HepG2 (cell line): Measurements from ENCODE around the gene RCOR1. TPM values are rescaled to one million over a fixed set of nuclear protein-coding genes. Genes with fewer than 3 reads are reported as not detected.
A peak's percentile ranks its signal among the peaks of the same experiment; 100 is the strongest.

Source experiments
- ATF3 ChIP-seq: sonication (generic); formaldehyde crosslinking; IDR thresholded peaks from 2 replicates; pipeline ENCODE4 v1.4.0; 2020; ENCODE audit warnings: missing genetic modification reagents
- GABPB1 ChIP-seq: IDR thresholded peaks from 2 replicates; pipeline ENCODE4 v1.6.1; 2016; ENCODE audit warnings: mild to moderate bottlenecking, missing genetic modification reagents, moderate library complexity, missing compliant biosample characterization
- HNRNPLL ChIP-seq: fragments of 200-400 bp; formaldehyde crosslinking; IDR thresholded peaks from 2 replicates; pipeline ENCODE4 v1.6.1; 2017; ENCODE audit warnings: mild to moderate bottlenecking, low read depth, low read length; ENCODE audit not compliant: poor library complexity, severe bottlenecking
- MAZ ChIP-seq, 2 experiments: sonication (generic) in 1 of 2; formaldehyde crosslinking in 1 of 2; IDR thresholded peaks; 2 replicates each; pipeline versions ENCODE4 v1.5.0 to v1.6.1; 2012 to 2020; ENCODE audit warnings: low read depth in 2 of 2, mild to moderate bottlenecking in 2 of 2, borderline replicate concordance in 1 of 2, improper control_type of control experiment in 1 of 2, low read length in 1 of 2, missing genetic modification reagents in 1 of 2, moderate library complexity in 1 of 2
- MBD4 ChIP-seq: IDR thresholded peaks from 2 replicates; pipeline ENCODE4 v1.6.1; 2012; ENCODE audit warnings: low read length, inconsistent platforms, borderline replicate concordance
- MNT ChIP-seq: fragments of 450-650 bp; IDR thresholded peaks from 2 replicates; pipeline ENCODE4 v1.6.1; 2016
- MTA1 ChIP-seq: sonication (generic); formaldehyde crosslinking; IDR thresholded peaks from 2 replicates; pipeline ENCODE4 v1.4.0; 2020; ENCODE audit warnings: missing genetic modification reagents, mild to moderate bottlenecking, borderline replicate concordance
- SKIL ChIP-seq: sonication (generic); formaldehyde crosslinking; IDR thresholded peaks from 2 replicates; pipeline ENCODE4 v1.8.0; 2022; ENCODE audit warnings: missing genetic modification reagents, mild to moderate bottlenecking, moderate library complexity, borderline replicate concordance
- TBL1XR1 ChIP-seq: fragments of 150-350 bp; IDR thresholded peaks from 2 replicates; pipeline ENCODE4 v1.6.1; 2014; ENCODE audit warnings: borderline replicate concordance, low read length; ENCODE audit not compliant: partially characterized antibody
- TCF7L2 ChIP-seq: IDR thresholded peaks from 2 replicates; pipeline ENCODE4 v1.6.1; 2011; ENCODE audit warnings: mild to moderate bottlenecking, low read depth, low read length, moderate library complexity
- TRIM24 ChIP-seq: sonication (generic); formaldehyde crosslinking; IDR thresholded peaks from 2 replicates; pipeline ENCODE4 v1.8.0; 2022; ENCODE audit warnings: mild to moderate bottlenecking, missing genetic modification reagents
- YEATS4 ChIP-seq: sonication (generic); formaldehyde crosslinking; IDR thresholded peaks from 2 replicates; pipeline ENCODE4 v1.4.0; 2020; ENCODE audit warnings: missing genetic modification reagents, borderline replicate concordance
- ZNF263 ChIP-seq: sonication (generic); formaldehyde crosslinking; IDR thresholded peaks from 2 replicates; pipeline ENCODE4 v1.4.0; 2020; ENCODE audit warnings: missing genetic modification reagents
- ZNF280D ChIP-seq: sonication (generic); formaldehyde crosslinking; IDR thresholded peaks from 2 replicates; pipeline ENCODE4 v1.5.1; 2020; ENCODE audit warnings: mild to moderate bottlenecking, missing genetic modification reagents
- ZNF512B ChIP-seq: sonication (generic); formaldehyde crosslinking; IDR thresholded peaks from 2 replicates; pipeline ENCODE4 v1.5.1; 2020; ENCODE audit warnings: missing genetic modification reagents, mild to moderate bottlenecking, borderline replicate concordance
- ZNF713 ChIP-seq: sonication (generic); formaldehyde crosslinking; IDR thresholded peaks from 2 replicates; pipeline ENCODE4 v1.4.0; 2020; ENCODE audit warnings: mild to moderate bottlenecking, missing genetic modification reagents
- ZSCAN22 ChIP-seq: sonication (generic); formaldehyde crosslinking; IDR thresholded peaks from 2 replicates; pipeline ENCODE4 v1.4.0; 2020; ENCODE audit warnings: mild to moderate bottlenecking, missing genetic modification reagents
- ZSCAN25 ChIP-seq: sonication (generic); formaldehyde crosslinking; IDR thresholded peaks from 2 replicates; pipeline ENCODE4 v1.8.0; 2022; ENCODE audit warnings: mild to moderate bottlenecking, missing genetic modification reagents
- polyA plus RNA-seq, 8 experiments: library from polyadenylated mRNA; depleted of rRNA in 3 of 8; stranded (reverse) in 7 of 8; unstranded in 1 of 8; fragments of >200 nt; fragmentation: Illumina TruSeq in 4 of 8; extraction: Trizol in 4 of 8; gene quantifications; 2 replicates each; pipeline versions ENCODE4 v1.2.1 to v1.2.3, GENCODE V29; 2011 to 2016; ENCODE audit warnings: low read depth in 4 of 8, missing spikeins in 1 of 8, mixed read lengths in 1 of 8; ENCODE audit not compliant: insufficient read depth in 1 of 8
- total RNA-seq, 5 experiments: library from RNA; depleted of rRNA; stranded (reverse); fragments of >200 nt; fragmentation: Illumina TruSeq; extraction: Trizol; gene quantifications; 2 replicates each; pipeline ENCODE4 v1.2.3, GENCODE V29; 2016; ENCODE audit warnings: low read depth in 1 of 5

The RCOR1 gene
- total and polyA plus RNA-seq, 2 of the 13 experiments (the other 11 are each of a cell fraction or from before 2014, with no cell fraction given) = 10.2 to 11.1 TPM

GRCh38 chr14:102544747-102545460 lies 47.5 kb upstream of the RCOR1 start (continued):
- TF ChIP-seq ZNF713 (CRISPR knock-in tag) (no peak), GABPB1 (CRISPR knock-in tag) (peak; percentile 69; the same call in 1 of the 2 replicates), HNRNPLL (peak; percentile 59), ZNF263 (CRISPR knock-in tag) (no peak; the same call in 1 of the 2 replicates), YEATS4 (CRISPR knock-in tag) (peak; percentile 67), TCF7L2 (no peak), SKIL (CRISPR knock-in tag) (peak; percentile 41), MNT (no peak), TBL1XR1 (no peak), MAZ (IDR thresholded peaks at IDR 0.05; ENCODE audit: borderline replicate concordance, low read depth, low read length) (no peak), MAZ (CRISPR knock-in tag; IDR thresholded peaks at IDR 0.05; ENCODE audit: low read depth) (peak; percentile 77), TRIM24 (CRISPR knock-in tag) (no peak), MTA1 (CRISPR knock-in tag) (peak; percentile 55; the same call in 1 of the 2 replicates), MBD4 (no peak), ZSCAN25 (CRISPR knock-in tag) (no peak), ZNF280D (peak; percentile 67; the same call in 1 of the 2 replicates), ATF3 (CRISPR knock-in tag) (no peak), ZSCAN22 (CRISPR knock-in tag) (no peak), ZNF512B (CRISPR knock-in tag) (no peak)
